Measurements from ENCODE around the gene TBCD.

Gene TBCD

DNA sequence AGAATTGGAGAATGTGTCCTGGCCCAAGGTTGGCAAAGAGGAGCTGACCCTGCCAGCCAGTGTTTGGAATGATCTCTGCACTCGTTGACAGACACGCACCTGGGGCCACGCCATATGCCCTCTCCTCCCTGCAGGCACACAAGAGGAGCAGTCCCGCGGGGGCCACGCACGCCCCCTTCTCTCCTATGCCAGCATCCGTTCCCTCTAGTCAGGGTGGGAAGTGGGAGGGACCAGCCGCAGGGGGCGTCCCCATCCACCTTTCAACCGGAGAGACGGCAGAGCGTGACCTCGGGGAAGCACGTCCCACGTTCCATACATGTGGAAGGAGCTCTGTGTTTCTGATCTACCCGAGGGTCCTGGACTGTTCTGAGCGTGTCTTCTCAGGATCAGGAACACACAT lies 174.9 kb downstream of the TBCD start:
- ChIA-PET POLR2A (no interaction called here), CTCF (interaction anchor here (0.9 kb wide), 1 partner anchor 18 kb away, joined by 3 read pairs; no protein-coding TSS in a partner anchor)

GRCh38 chr17:82927311-82927660 lies 175.4 kb downstream of the TBCD start:
- TF ChIP-seq, protein P1, sequence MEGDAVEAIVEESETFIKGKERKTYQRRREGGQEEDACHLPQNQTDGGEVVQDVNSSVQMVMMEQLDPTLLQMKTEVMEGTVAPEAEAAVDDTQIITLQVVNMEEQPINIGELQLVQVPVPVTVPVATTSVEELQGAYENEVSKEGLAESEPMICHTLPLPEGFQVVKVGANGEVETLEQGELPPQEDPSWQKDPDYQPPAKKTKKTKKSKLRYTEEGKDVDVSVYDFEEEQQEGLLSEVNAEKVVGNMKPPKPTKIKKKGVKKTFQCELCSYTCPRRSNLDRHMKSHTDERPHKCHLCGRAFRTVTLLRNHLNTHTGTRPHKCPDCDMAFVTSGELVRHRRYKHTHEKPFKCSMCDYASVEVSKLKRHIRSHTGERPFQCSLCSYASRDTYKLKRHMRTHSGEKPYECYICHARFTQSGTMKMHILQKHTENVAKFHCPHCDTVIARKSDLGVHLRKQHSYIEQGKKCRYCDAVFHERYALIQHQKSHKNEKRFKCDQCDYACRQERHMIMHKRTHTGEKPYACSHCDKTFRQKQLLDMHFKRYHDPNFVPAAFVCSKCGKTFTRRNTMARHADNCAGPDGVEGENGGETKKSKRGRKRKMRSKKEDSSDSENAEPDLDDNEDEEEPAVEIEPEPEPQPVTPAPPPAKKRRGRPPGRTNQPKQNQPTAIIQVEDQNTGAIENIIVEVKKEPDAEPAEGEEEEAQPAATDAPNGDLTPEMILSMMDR (IDR thresholded peaks at IDR 0.05; ENCODE audit: control extremely low read depth, extremely low read depth, low read depth, missing control alignments) = no peak
- POLR2A ChIA-PET = no interaction called here
- CTCF ChIA-PET = interaction anchor here (0.9 to 1.0 kb wide), 2 partner anchors 13 to 19 kb away, joined by 3 to 4 read pairs; no protein-coding TSS in a partner anchor
- no peak for DNase-seq (ENCODE audit: extremely low spot score)

More for the DNA sequence above, 174.9 kb downstream of the TBCD start:
- DNase-seq (ENCODE audit: extremely low spot score) = no peak
- TF ChIP-seq, protein P1 (IDR thresholded peaks at IDR 0.05; ENCODE audit: control extremely low read depth, extremely low read depth, low read depth, missing control alignments) = no peak

- ChIA-PET POLR2A (no interaction called here), CTCF (interaction anchor here (1.0 to 1.9 kb wide), 2 partner anchors 13 to 146 kb away, joined by 4 read pairs; no protein-coding TSS in a partner anchor)
- TF ChIP-seq, protein P1 (IDR thresholded peaks at IDR 0.05; ENCODE audit: control extremely low read depth, extremely low read depth, low read depth, missing control alignments) = no peak
- DNase-seq (ENCODE audit: extremely low spot score) = no peak
Measured at GRCh38 chr17:82927661-82928601, 176.1 kb downstream of the TBCD start.

- ChIA-PET CTCF (interaction anchor here (1.9 kb wide), 1 partner anchor 147 kb away, joined by 4 read pairs; no protein-coding TSS in a partner anchor), POLR2A (no interaction called here)
- DNase-seq (ENCODE audit: extremely low spot score) = no peak
- TF ChIP-seq, protein P1 (IDR thresholded peaks at IDR 0.05; ENCODE audit: control extremely low read depth, extremely low read depth, low read depth, missing control alignments) = no peak
Measured at GRCh38 chr17:82929011-82929622, 177.3 kb downstream of the TBCD start.

DNA sequence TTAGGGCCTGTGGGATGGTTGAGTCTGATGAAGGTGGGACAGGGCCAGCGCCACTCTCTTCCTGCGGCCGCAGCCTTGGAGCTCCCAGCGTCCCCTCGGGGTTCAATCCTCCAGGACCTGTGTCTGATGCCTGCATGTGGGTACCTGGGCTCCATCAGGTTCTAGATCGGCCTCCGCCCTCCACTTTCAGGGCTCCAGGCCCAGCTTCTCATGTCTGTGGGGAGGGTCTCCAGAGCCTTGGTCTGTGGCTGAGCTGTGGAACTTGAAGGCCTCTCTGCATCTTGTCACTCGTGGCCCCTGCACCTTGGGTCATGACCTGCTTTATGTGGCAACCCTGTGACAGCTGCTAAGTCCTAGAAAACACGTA lies 177.8 kb downstream of the TBCD start:
- POLR2A ChIA-PET = no interaction called here
- TF ChIP-seq, protein P1 (IDR thresholded peaks at IDR 0.05; ENCODE audit: control extremely low read depth, extremely low read depth, low read depth, missing control alignments) = no peak
- no peak for DNase-seq (ENCODE audit: extremely low spot score)
- CTCF ChIA-PET = interaction anchor here (1.9 kb wide), 1 partner anchor 148 kb away, joined by 4 read pairs; no protein-coding TSS in a partner anchor

DNA sequence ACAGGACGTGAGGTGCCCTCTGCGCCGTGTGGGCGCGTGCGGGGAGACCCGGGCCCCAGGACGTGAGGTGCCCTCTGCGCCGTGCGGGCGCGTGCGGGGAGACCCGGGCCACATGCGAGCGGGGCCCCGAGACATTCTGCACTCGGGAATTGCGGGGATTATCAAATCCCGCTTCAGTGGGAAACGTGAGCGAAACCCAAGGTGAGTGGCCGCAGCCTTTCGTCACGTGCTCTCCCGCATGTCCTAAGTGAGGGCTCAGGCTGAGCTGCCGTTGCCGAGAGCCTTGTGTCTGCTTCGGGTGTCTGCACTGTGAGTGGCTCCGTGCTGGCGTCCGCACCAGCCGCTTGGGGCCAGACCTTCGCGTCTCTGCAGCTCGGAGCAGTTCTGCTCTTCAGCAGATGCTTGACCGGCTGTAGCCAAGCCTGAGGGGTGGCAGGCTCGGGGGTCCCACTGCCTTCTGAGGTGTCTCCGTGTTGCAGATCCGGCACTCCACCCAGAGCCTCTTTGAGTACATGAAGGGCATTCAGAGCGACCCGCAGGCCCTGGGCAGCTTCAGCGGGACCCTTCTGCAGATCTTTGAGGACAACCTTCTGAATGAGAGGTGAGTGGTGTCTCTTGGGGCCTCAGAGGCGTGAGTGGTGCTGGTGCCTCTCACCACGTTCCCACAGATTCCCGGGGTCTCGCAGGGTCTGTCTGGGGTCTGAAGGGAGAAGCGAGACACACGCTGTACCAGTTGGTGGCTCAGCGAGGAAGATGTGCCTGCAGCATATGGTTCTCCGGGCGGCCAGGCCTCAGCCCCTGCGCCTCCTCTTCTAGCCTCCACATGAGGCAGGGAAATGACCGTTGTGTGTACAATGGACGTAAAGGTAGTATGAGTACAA lies 178.4 kb downstream of the TBCD start:
- TF ChIP-seq, protein P1 (IDR thresholded peaks at IDR 0.05; ENCODE audit: control extremely low read depth, extremely low read depth, low read depth, missing control alignments) = no peak
- ChIA-PET CTCF (no interaction called here), POLR2A (no interaction called here)
- DNase-seq (ENCODE audit: extremely low spot score) = no peak
